OCI-LY3 (cell line): Measurements from ENCODE around the gene C2orf76.

Source experiments
- CTCF ChIP-seq: fragments of 200-600, 300-600 bp; sonication (generic); IDR thresholded peaks from 2 replicates; pipeline ENCODE4 v1.5.1; 2014; ENCODE audit warnings: antibody characterized with exemption, low read length, low read depth
- EZH2phosphoT487 ChIP-seq: fragments of 200-600 bp; shearing (Covaris generic); IDR thresholded peaks from 2 replicates; pipeline ENCODE4 v1.6.1; 2018; ENCODE audit warnings: antibody characterized with exemption, mixed run types, low read depth

DNA sequence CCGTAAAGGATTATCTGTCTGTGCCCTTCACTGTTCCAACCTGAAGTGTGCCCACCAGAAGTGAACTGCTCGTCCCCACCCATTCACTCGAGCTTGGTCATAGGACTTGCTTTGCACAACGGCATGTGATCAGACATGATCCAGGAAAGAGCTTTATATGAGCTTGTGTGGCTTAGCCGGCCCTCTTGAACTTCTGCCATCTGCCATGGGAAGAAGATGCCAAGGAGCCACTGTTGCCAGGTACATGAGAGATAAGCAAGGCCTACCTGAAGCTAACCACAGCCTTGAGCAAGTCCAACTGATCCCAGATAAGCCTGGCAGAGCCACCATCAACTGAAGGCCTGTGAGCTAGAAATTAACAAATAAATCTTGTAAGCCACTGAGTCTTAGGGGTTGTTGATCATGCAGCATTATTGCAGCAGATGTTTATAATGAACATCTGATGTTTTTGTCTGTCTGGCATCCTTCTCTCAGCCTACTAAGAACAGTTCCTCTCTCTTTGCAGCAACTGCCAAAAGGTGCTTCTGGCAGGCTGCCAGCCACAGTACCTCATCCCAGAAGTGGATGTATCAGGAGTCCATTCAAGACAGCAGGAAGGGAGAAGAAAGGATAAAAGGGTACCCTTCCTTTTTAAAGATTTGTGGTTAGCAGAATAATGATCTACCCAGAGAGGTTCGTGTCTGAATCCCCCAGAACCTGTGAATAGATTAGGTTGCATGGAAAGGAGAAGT, 16.9 kb upstream of the C2orf76 start:
- TF ChIP-seq CTCF (no peak), EZH2phosphoT487 (no peak)
